HG03159 (cell line): ENCODE data around the gene CPAMD8.

Experiments used
- ATAC-seq: cut with Tn5 transposase; IDR thresholded peaks from one replicate; pipeline ENCODE4 v1.9.1; 2021; ENCODE audit warnings: mild to moderate bottlenecking, moderate library complexity; ENCODE audit not compliant: unreplicated experiment

The CPAMD8 gene

DNA sequence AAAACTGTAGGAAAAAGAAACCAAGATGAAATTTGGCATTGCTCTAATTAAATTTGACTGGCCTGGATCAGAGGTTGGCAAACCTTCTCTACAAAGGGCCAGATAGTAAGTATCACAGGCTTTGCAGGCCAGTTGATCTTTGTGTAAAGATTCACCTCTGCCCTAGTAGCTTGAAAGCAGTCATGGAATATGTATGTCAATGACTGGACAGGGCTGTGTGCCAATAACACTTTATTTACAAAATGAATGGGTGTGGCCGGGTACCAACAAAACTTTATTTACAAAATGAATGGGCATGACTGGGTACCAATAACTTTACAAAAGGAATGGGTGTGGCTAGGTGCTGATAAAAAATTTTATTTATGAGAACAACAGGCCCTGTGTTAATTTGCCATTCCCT lies 177.4 kb downstream of the CPAMD8 start:
- ATAC-seq = no peak

- ATAC-seq = no peak
Observed at GRCh38 chr19:16847430-16847829, 179.2 kb downstream of the CPAMD8 start.

DNA sequence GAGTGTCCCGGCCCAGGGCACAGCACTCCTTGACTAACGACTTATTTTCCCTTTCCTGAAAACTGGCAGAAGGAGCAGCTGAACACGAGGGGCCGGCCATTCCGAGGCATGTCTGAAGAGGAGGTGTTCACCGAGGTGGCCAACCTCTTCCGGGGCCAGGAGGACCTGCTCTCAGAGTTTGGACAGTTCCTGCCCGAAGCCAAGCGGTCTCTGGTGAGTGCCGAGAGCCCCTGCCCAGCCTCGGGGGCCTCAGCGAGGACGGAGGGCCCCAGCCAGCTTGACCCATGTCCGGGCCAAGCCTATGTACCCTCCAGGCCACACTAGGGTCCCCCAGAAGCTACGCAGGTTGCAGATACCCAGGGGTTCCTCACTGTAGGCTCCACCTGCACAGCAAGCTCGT lies 179.7 kb downstream of the CPAMD8 start:
- ATAC-seq = no peak
